IMR-90 (cell line): ENCODE measurements around the gene TAS2R30.

Experiments used
- BHLHE40 ChIP-seq: fragments of 150-350 bp; IDR thresholded peaks from 2 replicates; pipeline ENCODE4 v1.6.1; 2016; ENCODE audit warnings: mild to moderate bottlenecking, low read depth, low read length
- CEBPB ChIP-seq: IDR thresholded peaks from 2 replicates; pipeline ENCODE4 v1.6.1; 2012; ENCODE audit warnings: low read depth, low read length, improper control_type of control experiment
- FOS ChIP-seq: fragments of 150-350 bp; IDR thresholded peaks from 2 replicates; pipeline ENCODE4 v1.6.1; 2016; ENCODE audit warnings: low read depth, low read length
- MAFK ChIP-seq: IDR thresholded peaks from 2 replicates; pipeline ENCODE4 v1.6.1; 2012; ENCODE audit warnings: low read depth, low read length, improper control_type of control experiment
- POLR2A ChIP-seq: IDR thresholded peaks from 2 replicates; pipeline ENCODE4 v1.6.1; 2012; ENCODE audit warnings: mild to moderate bottlenecking, low read depth, low read length
- RAD21 ChIP-seq: IDR thresholded peaks from 2 replicates; pipeline ENCODE4 v1.6.1; 2012; ENCODE audit warnings: low read length, improper control_type of control experiment
- RFX5 ChIP-seq: IDR thresholded peaks from 2 replicates; pipeline ENCODE4 v1.8.0; 2012; ENCODE audit warnings: low read depth, mild to moderate bottlenecking, low read length, moderate library complexity
- SMC3 ChIP-seq: fragments of 150-350 bp; IDR thresholded peaks from 2 replicates; pipeline ENCODE4 v1.6.1; 2016; ENCODE audit warnings: low read depth, mild to moderate bottlenecking, antibody characterized with exemption, low read length, moderate library complexity
- TF ChIP-seq, protein P1 (sequence below): conservative IDR thresholded peaks from 2 replicates; pipeline ENCODE4 v1.5.1; 2012; ENCODE audit warnings: mild to moderate bottlenecking, low read depth, low read length, improper control_type of control experiment
- TF ChIP-seq, protein P2 (sequence below): fragments of 150-350 bp; IDR thresholded peaks from 2 replicates; pipeline ENCODE4 v1.6.1; 2017; ENCODE audit warnings: mild to moderate bottlenecking, antibody characterized with exemption, low read length, low read depth
- TF ChIP-seq, protein P3 (sequence below): fragments of 150-350 bp; IDR thresholded peaks from 2 replicates; pipeline ENCODE4 v1.6.1; 2016; ENCODE audit warnings: low read depth, mild to moderate bottlenecking, low read length, moderate library complexity, borderline replicate concordance

DNA sequence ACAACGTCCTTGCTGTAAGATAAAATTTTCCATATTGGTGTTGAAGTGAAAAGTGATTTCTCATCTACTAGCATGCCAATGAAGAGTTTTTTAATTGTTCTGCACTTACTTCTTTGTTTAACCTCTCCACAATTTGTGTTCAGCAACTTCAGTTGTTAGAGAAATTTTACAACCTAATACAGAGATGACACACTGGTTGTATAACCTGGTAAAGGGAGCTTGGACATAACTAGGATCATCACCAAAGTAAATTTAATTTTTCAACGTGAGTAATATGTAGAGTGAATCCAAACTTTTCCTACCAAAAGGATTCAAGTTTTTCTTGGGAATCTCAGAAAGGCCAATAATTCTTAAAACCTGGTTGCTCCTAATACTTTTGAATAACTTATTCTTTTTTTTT lies 28.9 kb downstream of the TAS2R30 start:
- TF ChIP-seq, protein P1, sequence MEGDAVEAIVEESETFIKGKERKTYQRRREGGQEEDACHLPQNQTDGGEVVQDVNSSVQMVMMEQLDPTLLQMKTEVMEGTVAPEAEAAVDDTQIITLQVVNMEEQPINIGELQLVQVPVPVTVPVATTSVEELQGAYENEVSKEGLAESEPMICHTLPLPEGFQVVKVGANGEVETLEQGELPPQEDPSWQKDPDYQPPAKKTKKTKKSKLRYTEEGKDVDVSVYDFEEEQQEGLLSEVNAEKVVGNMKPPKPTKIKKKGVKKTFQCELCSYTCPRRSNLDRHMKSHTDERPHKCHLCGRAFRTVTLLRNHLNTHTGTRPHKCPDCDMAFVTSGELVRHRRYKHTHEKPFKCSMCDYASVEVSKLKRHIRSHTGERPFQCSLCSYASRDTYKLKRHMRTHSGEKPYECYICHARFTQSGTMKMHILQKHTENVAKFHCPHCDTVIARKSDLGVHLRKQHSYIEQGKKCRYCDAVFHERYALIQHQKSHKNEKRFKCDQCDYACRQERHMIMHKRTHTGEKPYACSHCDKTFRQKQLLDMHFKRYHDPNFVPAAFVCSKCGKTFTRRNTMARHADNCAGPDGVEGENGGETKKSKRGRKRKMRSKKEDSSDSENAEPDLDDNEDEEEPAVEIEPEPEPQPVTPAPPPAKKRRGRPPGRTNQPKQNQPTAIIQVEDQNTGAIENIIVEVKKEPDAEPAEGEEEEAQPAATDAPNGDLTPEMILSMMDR: no peak
- TF ChIP-seq POLR2A: no peak
- TF ChIP-seq, protein P2, sequence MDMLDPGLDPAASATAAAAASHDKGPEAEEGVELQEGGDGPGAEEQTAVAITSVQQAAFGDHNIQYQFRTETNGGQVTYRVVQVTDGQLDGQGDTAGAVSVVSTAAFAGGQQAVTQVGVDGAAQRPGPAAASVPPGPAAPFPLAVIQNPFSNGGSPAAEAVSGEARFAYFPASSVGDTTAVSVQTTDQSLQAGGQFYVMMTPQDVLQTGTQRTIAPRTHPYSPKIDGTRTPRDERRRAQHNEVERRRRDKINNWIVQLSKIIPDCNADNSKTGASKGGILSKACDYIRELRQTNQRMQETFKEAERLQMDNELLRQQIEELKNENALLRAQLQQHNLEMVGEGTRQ: no peak
- no peak for TF ChIP-seq SMC3
- TF ChIP-seq MAFK: no peak
- TF ChIP-seq RFX5: no peak
- TF ChIP-seq RAD21: no peak
- no peak for TF ChIP-seq BHLHE40
- TF ChIP-seq, protein P3, sequence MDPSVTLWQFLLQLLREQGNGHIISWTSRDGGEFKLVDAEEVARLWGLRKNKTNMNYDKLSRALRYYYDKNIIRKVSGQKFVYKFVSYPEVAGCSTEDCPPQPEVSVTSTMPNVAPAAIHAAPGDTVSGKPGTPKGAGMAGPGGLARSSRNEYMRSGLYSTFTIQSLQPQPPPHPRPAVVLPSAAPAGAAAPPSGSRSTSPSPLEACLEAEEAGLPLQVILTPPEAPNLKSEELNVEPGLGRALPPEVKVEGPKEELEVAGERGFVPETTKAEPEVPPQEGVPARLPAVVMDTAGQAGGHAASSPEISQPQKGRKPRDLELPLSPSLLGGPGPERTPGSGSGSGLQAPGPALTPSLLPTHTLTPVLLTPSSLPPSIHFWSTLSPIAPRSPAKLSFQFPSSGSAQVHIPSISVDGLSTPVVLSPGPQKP: no peak
- TF ChIP-seq CEBPB: no peak
- no peak for TF ChIP-seq FOS
